ENCODE data around the gene RALGAPB.
"Not testable (repeated sequence)": the region's sequence is repeated elsewhere in the genome, so short reads cannot be mapped to it uniquely, and the experiment has no call there.

Gene RALGAPB

GRCh38 chr20:38447251-38447661 is 25.4 kb upstream of the RALGAPB start:
- peak overlapping the region; percentile 87 for H3K9ac ChIP-seq (ENCODE audit: low read depth, low read length)
- H3K27me3 ChIP-seq (ENCODE audit: control insufficient read depth, insufficient read depth, low read length): no peaks in the 10 kb centered on the region
- peaks cover 24% of the 10 kb centered on the region for H3K36me3 ChIP-seq (ENCODE audit: control insufficient read depth, insufficient read depth, low read length)
- H3K9me3 ChIP-seq (ENCODE audit: control insufficient read depth, insufficient read depth, low read length): no peaks in the 10 kb centered on the region
- H3K4me3 ChIP-seq (ENCODE audit: low read depth, low read length): peak overlapping the region; percentile 92
- peak overlapping the region; percentile 82 for H3K27ac ChIP-seq (ENCODE audit: low read depth, low read length)
- H3K4me1 ChIP-seq (ENCODE audit: control insufficient read depth, insufficient read depth, low read length): peaks cover 10% of the 10 kb centered on the region

- Histone ChIP-seq H3K4me3 (ENCODE audit: low read depth, low read length) (peak overlapping the region; percentile 92; the same call in 1 of the 2 replicates), H3K27me3 (ENCODE audit: control insufficient read depth, insufficient read depth, low read length) (no peaks in the 10 kb centered on the region), H3K4me1 (ENCODE audit: control insufficient read depth, insufficient read depth, low read length) (peaks cover 10% of the 10 kb centered on the region), H3K27ac (ENCODE audit: low read depth, low read length) (peak overlapping the region; percentile 48), H3K9ac (ENCODE audit: low read depth, low read length) (no peak overlapping the region), H3K36me3 (ENCODE audit: control insufficient read depth, insufficient read depth, low read length) (peaks cover 24% of the 10 kb centered on the region), H3K9me3 (ENCODE audit: control insufficient read depth, insufficient read depth, low read length) (no peaks in the 10 kb centered on the region)
Measured at GRCh38 chr20:38447931-38448675, 24.5 kb upstream of the RALGAPB start.

GRCh38 chr20:38449046-38449445 is 23.6 kb upstream of the RALGAPB start:
- no peak overlapping the region for H3K9ac ChIP-seq (ENCODE audit: low read depth, low read length)
- H3K27ac ChIP-seq (ENCODE audit: low read depth, low read length): no peak overlapping the region

GRCh38 chr20:38450412-38450975 is 22.1 kb upstream of the RALGAPB start:
- H3K27ac ChIP-seq (ENCODE audit: low read depth, low read length): peak overlapping the region; percentile 61
- H3K36me3 ChIP-seq (ENCODE audit: control insufficient read depth, insufficient read depth, low read length): peaks cover 24% of the 10 kb centered on the region
- H3K4me1 ChIP-seq (ENCODE audit: control insufficient read depth, insufficient read depth, low read length): peaks cover 10% of the 10 kb centered on the region
- H3K27me3 ChIP-seq (ENCODE audit: control insufficient read depth, insufficient read depth, low read length): no peaks in the 10 kb centered on the region
- H3K4me3 ChIP-seq (ENCODE audit: low read depth, low read length): no peak overlapping the region
- no peak overlapping the region for H3K9ac ChIP-seq (ENCODE audit: low read depth, low read length)
- no peaks in the 10 kb centered on the region for H3K9me3 ChIP-seq (ENCODE audit: control insufficient read depth, insufficient read depth, low read length)

More at GRCh38 chr20:38449046-38449445, 23.6 kb upstream of the RALGAPB start:
- H3K4me1 ChIP-seq (ENCODE audit: control insufficient read depth, insufficient read depth, low read length): peaks cover 10% of the 10 kb centered on the region
- H3K36me3 ChIP-seq (ENCODE audit: control insufficient read depth, insufficient read depth, low read length): peaks cover 24% of the 10 kb centered on the region
- no peaks in the 10 kb centered on the region for H3K27me3 ChIP-seq (ENCODE audit: control insufficient read depth, insufficient read depth, low read length)
- no peak overlapping the region for H3K4me3 ChIP-seq (ENCODE audit: low read depth, low read length)
- H3K9me3 ChIP-seq (ENCODE audit: control insufficient read depth, insufficient read depth, low read length): no peaks in the 10 kb centered on the region

GRCh38 chr20:38452880-38453624 is 19.6 kb upstream of the RALGAPB start:
- Histone ChIP-seq H3K27ac (ENCODE audit: low read depth, low read length) (no peak overlapping the region), H3K9ac (ENCODE audit: low read depth, low read length) (no peak overlapping the region)

GRCh38 chr20:38453941-38454340 is 18.7 kb upstream of the RALGAPB start:
- Histone ChIP-seq H3K9me3 (ENCODE audit: control insufficient read depth, insufficient read depth, low read length) (no peaks in the 10 kb centered on the region), H3K27me3 (ENCODE audit: control insufficient read depth, insufficient read depth, low read length) (no peaks in the 10 kb centered on the region), H3K9ac (ENCODE audit: low read depth, low read length) (no peak overlapping the region), H3K4me1 (ENCODE audit: control insufficient read depth, insufficient read depth, low read length) (no peaks in the 10 kb centered on the region), H3K4me3 (ENCODE audit: low read depth, low read length) (no peak overlapping the region), H3K36me3 (ENCODE audit: control insufficient read depth, insufficient read depth, low read length) (peaks cover 20% of the 10 kb centered on the region), H3K27ac (ENCODE audit: low read depth, low read length) (no peak overlapping the region)

More at GRCh38 chr20:38452880-38453624, 19.6 kb upstream of the RALGAPB start:
- H3K27me3 ChIP-seq (ENCODE audit: control insufficient read depth, insufficient read depth, low read length): no peaks in the 10 kb centered on the region
- peaks cover 24% of the 10 kb centered on the region for H3K36me3 ChIP-seq (ENCODE audit: control insufficient read depth, insufficient read depth, low read length)
- H3K4me3 ChIP-seq (ENCODE audit: low read depth, low read length): no peak overlapping the region
- H3K4me1 ChIP-seq (ENCODE audit: control insufficient read depth, insufficient read depth, low read length): 0 out of 2 replicates have a peak, but pooled peaks cover under 1% of the 10 kb centered on the region
- H3K9me3 ChIP-seq (ENCODE audit: control insufficient read depth, insufficient read depth, low read length): no peaks in the 10 kb centered on the region

GRCh38 chr20:38454556-38455473 is 17.8 kb upstream of the RALGAPB start:
- no peaks in the 10 kb centered on the region for H3K4me1 ChIP-seq (ENCODE audit: control insufficient read depth, insufficient read depth, low read length)
- no peaks in the 10 kb centered on the region for H3K9me3 ChIP-seq (ENCODE audit: control insufficient read depth, insufficient read depth, low read length)
- no peak overlapping the region for H3K4me3 ChIP-seq (ENCODE audit: low read depth, low read length)
- no peaks in the 10 kb centered on the region for H3K27me3 ChIP-seq (ENCODE audit: control insufficient read depth, insufficient read depth, low read length)
- H3K36me3 ChIP-seq (ENCODE audit: control insufficient read depth, insufficient read depth, low read length): peaks cover 11% of the 10 kb centered on the region
- H3K9ac ChIP-seq (ENCODE audit: low read depth, low read length): no peak overlapping the region
- H3K27ac ChIP-seq (ENCODE audit: low read depth, low read length): no peak overlapping the region

GRCh38 chr20:38458314-38458713 is 14.3 kb upstream of the RALGAPB start:
- Histone ChIP-seq H3K27me3 (ENCODE audit: control insufficient read depth, insufficient read depth, low read length) (no peaks in the 10 kb centered on the region), H3K9ac (ENCODE audit: low read depth, low read length) (no peak overlapping the region), H3K9me3 (ENCODE audit: control insufficient read depth, insufficient read depth, low read length) (0 out of 2 replicates have a peak, but pooled peaks cover 3% of the 10 kb centered on the region), H3K4me3 (ENCODE audit: low read depth, low read length) (no peak overlapping the region), H3K4me1 (ENCODE audit: control insufficient read depth, insufficient read depth, low read length) (no peaks in the 10 kb centered on the region), H3K27ac (ENCODE audit: low read depth, low read length) (no peak overlapping the region), H3K36me3 (ENCODE audit: control insufficient read depth, insufficient read depth, low read length) (no peaks in the 10 kb centered on the region)

- Histone ChIP-seq H3K27ac (ENCODE audit: low read depth, low read length) (peak overlapping the region; percentile 69), H3K36me3 (ENCODE audit: control insufficient read depth, insufficient read depth, low read length) (no peaks in the 10 kb centered on the region), H3K9me3 (ENCODE audit: control insufficient read depth, insufficient read depth, low read length) (0 out of 2 replicates have a peak, but pooled peaks cover 3% of the 10 kb centered on the region), H3K27me3 (ENCODE audit: control insufficient read depth, insufficient read depth, low read length) (no peaks in the 10 kb centered on the region), H3K9ac (ENCODE audit: low read depth, low read length) (no peak overlapping the region), H3K4me3 (ENCODE audit: low read depth, low read length) (no peak overlapping the region), H3K4me1 (ENCODE audit: control insufficient read depth, insufficient read depth, low read length) (no peaks in the 10 kb centered on the region)
Measured at GRCh38 chr20:38460040-38460623, 12.5 kb upstream of the RALGAPB start.

GRCh38 chr20:38460631-38461030 is 12.0 kb upstream of the RALGAPB start:
- not testable (repeated sequence) for H3K9ac ChIP-seq (ENCODE audit: low read depth, low read length); H3K4me1 ChIP-seq (ENCODE audit: control insufficient read depth, insufficient read depth, low read length); H3K36me3 ChIP-seq (ENCODE audit: control insufficient read depth, insufficient read depth, low read length); H3K27me3 ChIP-seq (ENCODE audit: control insufficient read depth, insufficient read depth, low read length); H3K9me3 ChIP-seq (ENCODE audit: control insufficient read depth, insufficient read depth, low read length); H3K4me3 ChIP-seq (ENCODE audit: low read depth, low read length)
- peak overlapping the region; percentile 69 for H3K27ac ChIP-seq (ENCODE audit: low read depth, low read length)
